Thoracic aorta (tissue), 2 donors: ENCODE measurements around the gene MRPS10. TPM values are rescaled to one million over a fixed set of nuclear protein-coding genes. Genes with fewer than 3 reads are reported as not detected.

Experiments
- ATAC-seq: fragments of 150-250 bp; one replicate; pipeline ENCODE4 v1.8.0; 2017; ENCODE audit warnings: low read depth; ENCODE audit not compliant: insufficient number of reproducible peaks, low FRiP score
- DNase-seq: peaks from one replicate; pipeline ENCODE4 v3.0.0-alpha.2; 2020; ENCODE audit warnings: low spot score
- H3K27ac ChIP-seq, 2 donors: fragments of 200-600 bp; sonication (generic); 1 replicate in 1 of 2; 2 replicates in 1 of 2; pipeline ENCODE4 v1.5.1; 2016; ENCODE audit warnings: mild to moderate bottlenecking in 2 of 2, moderate library complexity in 2 of 2
- H3K27me3 ChIP-seq: fragments of 200-600 bp; sonication (generic); replicated peaks from 2 replicates; pipeline ENCODE4 v1.6.0; 2016; ENCODE audit warnings: mild to moderate bottlenecking; ENCODE audit not compliant: insufficient read depth
- H3K36me3 ChIP-seq: fragments of 200-600 bp; sonication (generic); one replicate; pipeline ENCODE4 v1.5.1; 2016
- H3K4me1 ChIP-seq, 2 donors: fragments of 200-600 bp; sonication (generic); 1 replicate in 1 of 2; 2 replicates in 1 of 2; pipeline versions ENCODE4 v1.5.1 to v1.6.0; 2016; ENCODE audit warnings: low read depth in 2 of 2, mild to moderate bottlenecking in 1 of 2; ENCODE audit not compliant: control insufficient read depth in 1 of 2
- H3K4me3 ChIP-seq: fragments of 200-600 bp; sonication (generic); 2 replicates; pipeline ENCODE4 v1.5.1; 2016; ENCODE audit warnings: mild to moderate bottlenecking
- H3K9me3 ChIP-seq: fragments of 200-600 bp; sonication (generic); 2 replicates; pipeline ENCODE4 v1.5.1; 2016
- CTCF ChIP-seq: fragments of 200-600 bp; sonication (generic); IDR thresholded peaks from one replicate; pipeline ENCODE4 v1.5.1; 2019; ENCODE audit warnings: antibody characterized with exemption
- total RNA-seq, 2 donors: library from RNA; depleted of rRNA; stranded (reverse); fragments of >200 nt; gene quantifications; one replicate each; pipeline versions ENCODE4 v1.1.0 to v1.2.3, GENCODE V29; 2016

The MRPS10 gene
- total RNA-seq, 2 donors from 2014 or later = 23.0 to 30.0 TPM

- H3K36me3 ChIP-seq = no peaks in the 10 kb centered on the region
- DNase-seq = no peak
- ATAC-seq = no peak
- peaks cover 3 to 7% of the 10 kb centered on the region in 2 donors for H3K4me1 ChIP-seq
- no peaks in the 10 kb centered on the region for H3K27me3 ChIP-seq
- no peak for TF ChIP-seq CTCF
- H3K4me3 ChIP-seq = no peak overlapping the region
- H3K9me3 ChIP-seq = no peaks in the 10 kb centered on the region
- H3K27ac ChIP-seq = no peak overlapping the region
Measured at GRCh38 chr6:42250274-42250931, 32.7 kb upstream of the MRPS10 start.

GRCh38 chr6:42249279-42249678 lies 31.6 kb upstream of the MRPS10 start:
- DNase-seq (no peak), ATAC-seq (no peak)
- no peak for TF ChIP-seq CTCF
- H3K4me1 ChIP-seq = peaks cover 3 to 7% of the 10 kb centered on the region in 2 donors
- H3K4me3 ChIP-seq = no peak overlapping the region
- H3K9me3 ChIP-seq = no peaks in the 10 kb centered on the region
- no peak overlapping the region for H3K27ac ChIP-seq
- no peaks in the 10 kb centered on the region for H3K36me3 ChIP-seq
- no peaks in the 10 kb centered on the region for H3K27me3 ChIP-seq

GRCh38 chr6:42243046-42243445 lies 25.4 kb upstream of the MRPS10 start:
- Histone ChIP-seq H3K36me3 (peaks cover 6% of the 10 kb centered on the region), H3K4me1 (no peaks in the 10 kb centered on the region), H3K9me3 (no peaks in the 10 kb centered on the region), H3K27ac (no peak overlapping the region), H3K4me3 (no peak overlapping the region), H3K27me3 (no peaks in the 10 kb centered on the region)
- ATAC-seq = no peak
- no peak for DNase-seq
- TF ChIP-seq CTCF = no peak

- Histone ChIP-seq H3K36me3 (peaks cover 6% of the 10 kb centered on the region), H3K4me1 (no peaks in the 10 kb centered on the region), H3K27ac (no peak overlapping the region), H3K27me3 (no peaks in the 10 kb centered on the region), H3K4me3 (no peak overlapping the region), H3K9me3 (no peaks in the 10 kb centered on the region)
- no peak for TF ChIP-seq CTCF
- DNase-seq (no peak), ATAC-seq (no peak)
Measured at GRCh38 chr6:42241915-42242314, 24.3 kb upstream of the MRPS10 start.

- DNase-seq (no peak), ATAC-seq (no peak)
- Histone ChIP-seq H3K9me3 (no peaks in the 10 kb centered on the region), H3K4me3 (no peak overlapping the region), H3K27me3 (no peaks in the 10 kb centered on the region), H3K27ac (no peak overlapping the region), H3K36me3 (peaks cover 6% of the 10 kb centered on the region), H3K4me1 (no peaks in the 10 kb centered on the region)
- TF ChIP-seq CTCF = no peak
Measured at GRCh38 chr6:42239736-42240375, 22.2 kb upstream of the MRPS10 start.
